ENCODE measurements around the gene ASCC2. TPM values are rescaled to one million over a fixed set of nuclear protein-coding genes. Genes with fewer than 3 reads are reported as not detected.

Gene ASCC2
- total and polyA plus RNA-seq, 9 donors = 26.9 to 55.6 (median 36.9) TPM

- 88 to 90% (median 89%) methylated on average over 11 of the region's 11 CpGs for WGBS, 3 donors
- Histone ChIP-seq H3K27me3 (no peaks in the 10 kb centered on the region), H3K4me3 (no peak overlapping the region), H3K9me3 (no peaks in the 10 kb centered on the region), H3K27ac (no peak overlapping the region), H3K36me3 (no peaks in the 10 kb centered on the region), H3K4me1 (ENCODE audit: insufficient read depth) (no peaks in the 10 kb centered on the region)
- intact Hi-C loops (cut with DNase I) = no loop called here
- TF ChIP-seq POLR2A (IDR thresholded peaks at IDR 0.05) = no peak
- TF ChIP-seq CTCF (IDR thresholded peaks at IDR 0.05) = no peak
- TF ChIP-seq EP300 (IDR thresholded peaks at IDR 0.05) = no peak
- DNase-seq = peak in 2 of 5 donors; percentile 31 to 49
Measured at GRCh38 chr22:29824677-29825076, 13.4 kb downstream of the ASCC2 start.

- H3K36me3 ChIP-seq = no peaks in the 10 kb centered on the region
- WGBS, 3 donors = 29 to 36% (median 31%) methylated on average over 7 of the region's 7 CpGs
- no peak overlapping the region for H3K4me3 ChIP-seq
- no peaks in the 10 kb centered on the region for H3K27me3 ChIP-seq
- H3K4me1 ChIP-seq (ENCODE audit: insufficient read depth) = no peaks in the 10 kb centered on the region
- H3K9me3 ChIP-seq = no peaks in the 10 kb centered on the region
- intact Hi-C loops (cut with DNase I) = no loop called here
- no peak overlapping the region for H3K27ac ChIP-seq
- TF ChIP-seq POLR2A (IDR thresholded peaks at IDR 0.05) (no peak), EP300 (IDR thresholded peaks at IDR 0.05) (no peak), CTCF (IDR thresholded peaks at IDR 0.05) (no peak)
- peak in 3 of 5 donors; percentile 28 to 56 (median 36) for DNase-seq
Measured at GRCh38 chr22:29821291-29822016, 16.6 kb downstream of the ASCC2 start.

- no peak overlapping the region for H3K4me3 ChIP-seq
- 47 to 53% (median 52%) methylated on average over 7 of the region's 7 CpGs for WGBS, 3 donors
- TF ChIP-seq CTCF (IDR thresholded peaks at IDR 0.05) (no peak), POLR2A (IDR thresholded peaks at IDR 0.05) (no peak), EP300 (IDR thresholded peaks at IDR 0.05) (no peak)
- H3K4me1 ChIP-seq (ENCODE audit: insufficient read depth) = no peaks in the 10 kb centered on the region
- H3K36me3 ChIP-seq = no peaks in the 10 kb centered on the region
- DNase-seq = no peak
- no peak overlapping the region for H3K27ac ChIP-seq
- no peaks in the 10 kb centered on the region for H3K27me3 ChIP-seq
- H3K9me3 ChIP-seq = no peaks in the 10 kb centered on the region
- intact Hi-C loops (cut with DNase I) = no loop called here
Measured at GRCh38 chr22:29820961-29821290, 17.1 kb downstream of the ASCC2 start.

- no peak overlapping the region for H3K27ac ChIP-seq
- intact Hi-C loops (cut with DNase I) = no loop called here
- H3K4me1 ChIP-seq (ENCODE audit: insufficient read depth) = no peaks in the 10 kb centered on the region
- WGBS, 3 donors = 75 to 92% (median 90%) methylated on average over 2 of the region's 2 CpGs
- H3K27me3 ChIP-seq = no peaks in the 10 kb centered on the region
- DNase-seq = no peak
- H3K9me3 ChIP-seq = no peaks in the 10 kb centered on the region
- no peak for TF ChIP-seq CTCF (IDR thresholded peaks at IDR 0.05)
- no peak for TF ChIP-seq EP300 (IDR thresholded peaks at IDR 0.05)
- TF ChIP-seq POLR2A (IDR thresholded peaks at IDR 0.05) = no peak
- H3K36me3 ChIP-seq = no peaks in the 10 kb centered on the region
- no peak overlapping the region for H3K4me3 ChIP-seq
Measured at GRCh38 chr22:29819501-29819900, 18.6 kb downstream of the ASCC2 start.

Data from ovary (tissue), 9 donors.